ENCODE measurements around the gene LIN54.
A peak's percentile ranks its signal among the peaks of the same experiment; 100 is the strongest.
"Not testable (repeated sequence)": the region's sequence is repeated elsewhere in the genome, so short reads cannot be mapped to it uniquely, and the experiment has no call there.

LIN54 gene

GRCh38 chr4:82988323-82988832 lies 22.2 kb downstream of the LIN54 start:
- no peak overlapping the region for H3K4me3 ChIP-seq (ENCODE audit: low read depth, low read length)
- peak; percentile 66 for DNase-seq (ENCODE audit: low read depth, low spot score)
- TF ChIP-seq CTCF (IDR thresholded peaks at IDR 0.05; ENCODE audit: insufficient read depth, low read length, missing control alignments) = no peak
- ChIA-PET POLR2A (interaction anchor here (0.7 kb wide), 1 partner anchor 125 kb away, joined by 4 read pairs; no protein-coding TSS in a partner anchor), CTCF (no interaction called here)

- CTCF ChIA-PET; DNase-seq (ENCODE audit: low read depth, low spot score); POLR2A ChIA-PET; H3K4me3 ChIP-seq (ENCODE audit: low read depth, low read length): not testable (repeated sequence)
These were observed 23.1 kb downstream of the LIN54 start for GRCh38 chr4:82987519-82987918.

- no peak for TF ChIP-seq CTCF (IDR thresholded peaks at IDR 0.05; ENCODE audit: insufficient read depth, low read length, missing control alignments)
- H3K4me3 ChIP-seq (ENCODE audit: low read depth, low read length) = no peak overlapping the region
- ChIA-PET CTCF (interaction anchor here (1.2 kb wide), 1 partner anchor 13 kb away, joined by 4 read pairs; no protein-coding TSS in a partner anchor), POLR2A (no interaction called here)
- no peak for DNase-seq (ENCODE audit: low read depth, low spot score)
These were observed 26.2 kb downstream of the LIN54 start for GRCh38 chr4:82984459-82984858.

GRCh38 chr4:82983444-82983843 lies 27.2 kb downstream of the LIN54 start:
- DNase-seq (ENCODE audit: low read depth, low spot score) = no peak
- ChIA-PET POLR2A (no interaction called here), CTCF (no interaction called here)
- no peak for TF ChIP-seq CTCF (IDR thresholded peaks at IDR 0.05; ENCODE audit: insufficient read depth, low read length, missing control alignments)
- no peak overlapping the region for H3K4me3 ChIP-seq (ENCODE audit: low read depth, low read length)

- H3K4me3 ChIP-seq (ENCODE audit: low read depth, low read length) = no peak overlapping the region
- ChIA-PET CTCF (interaction anchor here (1.0 kb wide), 1 partner anchor 552 kb away, joined by 3 read pairs; no protein-coding TSS in a partner anchor), POLR2A (interaction anchor here (1.0 kb wide), 1 partner anchor 54 kb away, joined by 3 read pairs; the partner anchor contains the start of gene COPS4)
- no peak for DNase-seq (ENCODE audit: low read depth, low spot score)
- TF ChIP-seq CTCF (IDR thresholded peaks at IDR 0.05; ENCODE audit: insufficient read depth, low read length, missing control alignments) = no peak
These were observed 29.5 kb downstream of the LIN54 start for GRCh38 chr4:82981138-82981537.

- ChIA-PET CTCF (interaction anchor here (0.7 kb wide), 1 partner anchor 31 kb away, joined by 3 read pairs; no protein-coding TSS in a partner anchor), POLR2A (interaction anchor here (0.6 to 1.8 kb wide), 3 partner anchors 34 to 254 kb away, joined by 3 to 4 read pairs (median 3); partner anchors contain the start of gene COPS4)
- H3K4me3 ChIP-seq (ENCODE audit: low read depth, low read length) = no peak overlapping the region
- TF ChIP-seq CTCF (IDR thresholded peaks at IDR 0.05; ENCODE audit: insufficient read depth, low read length, missing control alignments) = no peak
- no peak for DNase-seq (ENCODE audit: low read depth, low spot score)
These were observed 34.8 kb downstream of the LIN54 start for GRCh38 chr4:82975792-82976191.

- no peak for DNase-seq (ENCODE audit: low read depth, low spot score)
- H3K4me3 ChIP-seq (ENCODE audit: low read depth, low read length) = no peak overlapping the region
- ChIA-PET CTCF (no interaction called here), POLR2A (interaction anchor here (0.6 kb wide), 1 partner anchor 53 kb away, joined by 3 read pairs; no protein-coding TSS in a partner anchor)
- no peak for TF ChIP-seq CTCF (IDR thresholded peaks at IDR 0.05; ENCODE audit: insufficient read depth, low read length, missing control alignments)
These were observed 41.2 kb downstream of the LIN54 start for GRCh38 chr4:82969414-82969813.
